Measurements from ENCODE around the gene SDF2. TPM values are rescaled to one million over a fixed set of nuclear protein-coding genes. Genes with fewer than 3 reads are reported as not detected.

SDF2 gene
- total and polyA plus RNA-seq, 9 of the 15 experiments (the other 6 are each of a cell fraction or from before 2014, with no cell fraction given) = 41.2 to 132 (median 65.6) TPM

DNA sequence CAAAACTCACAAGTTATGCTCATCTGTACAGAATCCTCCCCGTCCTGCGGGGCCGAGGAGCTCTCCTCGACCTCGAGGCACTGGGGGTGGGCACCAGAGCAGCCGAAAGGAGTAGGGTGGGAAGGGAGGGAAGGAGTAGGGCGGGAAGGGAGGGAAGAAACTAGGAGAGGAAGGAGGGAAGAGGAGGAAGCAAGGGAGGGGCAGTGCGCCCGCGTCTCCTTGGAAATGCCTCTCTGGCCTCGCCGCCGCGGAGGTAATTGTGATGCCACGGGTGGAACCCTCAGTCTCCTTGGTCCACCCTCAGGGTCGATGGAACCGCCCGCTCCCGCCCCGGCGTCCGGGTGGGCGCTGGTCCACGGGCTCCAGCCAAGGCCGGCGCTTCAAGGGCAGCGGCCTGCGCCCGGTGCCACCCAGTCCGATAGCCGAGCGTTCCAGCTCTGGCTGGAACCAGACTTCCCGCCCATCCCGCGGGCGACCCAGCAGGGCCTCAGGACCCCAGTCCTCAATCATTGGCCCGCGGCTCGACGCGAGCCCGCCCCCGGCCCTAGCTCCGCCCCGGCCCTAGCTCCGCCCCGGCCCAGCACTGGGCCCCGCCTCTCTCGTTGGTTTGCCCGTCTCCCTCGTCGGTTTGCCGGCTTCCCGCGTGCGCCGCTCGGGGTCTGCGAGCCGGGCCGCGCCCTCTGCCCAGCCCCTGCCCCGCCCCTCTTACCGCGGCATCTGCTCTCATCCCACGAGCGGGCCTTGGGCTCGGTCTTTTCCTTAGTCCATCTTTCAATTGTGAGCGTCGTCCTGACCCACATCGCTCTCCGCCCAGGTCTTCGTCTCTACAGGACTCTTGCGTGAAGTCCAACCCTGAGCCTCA, 49.4 kb upstream of the SDF2 start (continued):
- TF ChIP-seq, protein P1, sequence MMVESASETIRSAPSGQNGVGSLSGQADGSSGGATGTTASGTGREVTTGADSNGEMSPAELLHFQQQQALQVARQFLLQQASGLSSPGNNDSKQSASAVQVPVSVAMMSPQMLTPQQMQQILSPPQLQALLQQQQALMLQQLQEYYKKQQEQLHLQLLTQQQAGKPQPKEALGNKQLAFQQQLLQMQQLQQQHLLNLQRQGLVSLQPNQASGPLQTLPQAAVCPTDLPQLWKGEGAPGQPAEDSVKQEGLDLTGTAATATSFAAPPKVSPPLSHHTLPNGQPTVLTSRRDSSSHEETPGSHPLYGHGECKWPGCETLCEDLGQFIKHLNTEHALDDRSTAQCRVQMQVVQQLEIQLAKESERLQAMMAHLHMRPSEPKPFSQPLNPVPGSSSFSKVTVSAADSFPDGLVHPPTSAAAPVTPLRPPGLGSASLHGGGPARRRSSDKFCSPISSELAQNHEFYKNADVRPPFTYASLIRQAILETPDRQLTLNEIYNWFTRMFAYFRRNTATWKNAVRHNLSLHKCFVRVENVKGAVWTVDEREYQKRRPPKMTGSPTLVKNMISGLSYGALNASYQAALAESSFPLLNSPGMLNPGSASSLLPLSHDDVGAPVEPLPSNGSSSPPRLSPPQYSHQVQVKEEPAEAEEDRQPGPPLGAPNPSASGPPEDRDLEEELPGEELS (CRISPR knock-in tag; IDR thresholded peaks at IDR 0.05; ENCODE audit: borderline replicate concordance) = no peak
- TF ChIP-seq ILK (tag; IDR thresholded peaks at IDR 0.05; ENCODE audit: borderline replicate concordance, low read depth) (no peak), GATA2 (CRISPR knock-in tag; IDR thresholded peaks at IDR 0.05) (no peak), CREB5 (CRISPR knock-in tag; IDR thresholded peaks at IDR 0.05) (no peak), SMAD2 (IDR thresholded peaks at IDR 0.05; ENCODE audit: low read depth, low read length) (no peak), ZNF583 (CRISPR knock-in tag; IDR thresholded peaks at IDR 0.05) (0 out of 2 replicates have a peak, but pooled peaks have one; percentile 23), PHB2 (IDR thresholded peaks at IDR 0.05; ENCODE audit: low read depth) (no peak), DMBX1 (CRISPR knock-in tag; IDR thresholded peaks at IDR 0.05; ENCODE audit: borderline replicate concordance) (no peak), THRAP3 (IDR thresholded peaks at IDR 0.05; ENCODE audit: borderline replicate concordance) (no peak), CBFB (CRISPR knock-in tag; IDR thresholded peaks at IDR 0.05) (peak; percentile 80; the same call in 1 of the 2 replicates), TEAD1 (CRISPR knock-in tag; IDR thresholded peaks at IDR 0.05) (peak in 1 of 2 experiments; percentile 74; a peak in 1 of 4 replicates), ELF4 (CRISPR knock-in tag; IDR thresholded peaks at IDR 0.05) (0 out of 2 replicates have a peak, but pooled peaks have one; percentile 4), MLX (CRISPR knock-in tag; conservative IDR thresholded peaks at IDR 0.05) (peak in 1 of 2 experiments; percentile 72; a peak in 1 of 4 replicates), ZNF282 (CRISPR knock-in tag; IDR thresholded peaks at IDR 0.05) (no peak), ZNF175 (CRISPR knock-in tag; IDR thresholded peaks at IDR 0.05; ENCODE audit: low read depth) (0 out of 2 replicates have a peak, but pooled peaks have one; percentile 73)
- TF ChIP-seq, protein P2, sequence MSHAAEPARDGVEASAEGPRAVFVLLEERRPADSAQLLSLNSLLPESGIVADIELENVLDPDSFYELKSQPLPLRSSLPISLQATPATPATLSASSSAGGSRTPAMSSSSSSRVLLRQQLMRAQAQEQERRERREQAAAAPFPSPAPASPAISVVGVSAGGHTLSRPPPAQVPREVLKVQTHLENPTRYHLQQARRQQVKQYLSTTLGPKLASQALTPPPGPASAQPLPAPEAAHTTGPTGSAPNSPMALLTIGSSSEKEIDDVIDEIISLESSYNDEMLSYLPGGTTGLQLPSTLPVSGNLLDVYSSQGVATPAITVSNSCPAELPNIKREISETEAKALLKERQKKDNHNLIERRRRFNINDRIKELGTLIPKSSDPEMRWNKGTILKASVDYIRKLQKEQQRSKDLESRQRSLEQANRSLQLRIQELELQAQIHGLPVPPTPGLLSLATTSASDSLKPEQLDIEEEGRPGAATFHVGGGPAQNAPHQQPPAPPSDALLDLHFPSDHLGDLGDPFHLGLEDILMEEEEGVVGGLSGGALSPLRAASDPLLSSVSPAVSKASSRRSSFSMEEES (CRISPR knock-in tag; IDR thresholded peaks at IDR 0.05) = no peak
- TF ChIP-seq, protein P3, sequence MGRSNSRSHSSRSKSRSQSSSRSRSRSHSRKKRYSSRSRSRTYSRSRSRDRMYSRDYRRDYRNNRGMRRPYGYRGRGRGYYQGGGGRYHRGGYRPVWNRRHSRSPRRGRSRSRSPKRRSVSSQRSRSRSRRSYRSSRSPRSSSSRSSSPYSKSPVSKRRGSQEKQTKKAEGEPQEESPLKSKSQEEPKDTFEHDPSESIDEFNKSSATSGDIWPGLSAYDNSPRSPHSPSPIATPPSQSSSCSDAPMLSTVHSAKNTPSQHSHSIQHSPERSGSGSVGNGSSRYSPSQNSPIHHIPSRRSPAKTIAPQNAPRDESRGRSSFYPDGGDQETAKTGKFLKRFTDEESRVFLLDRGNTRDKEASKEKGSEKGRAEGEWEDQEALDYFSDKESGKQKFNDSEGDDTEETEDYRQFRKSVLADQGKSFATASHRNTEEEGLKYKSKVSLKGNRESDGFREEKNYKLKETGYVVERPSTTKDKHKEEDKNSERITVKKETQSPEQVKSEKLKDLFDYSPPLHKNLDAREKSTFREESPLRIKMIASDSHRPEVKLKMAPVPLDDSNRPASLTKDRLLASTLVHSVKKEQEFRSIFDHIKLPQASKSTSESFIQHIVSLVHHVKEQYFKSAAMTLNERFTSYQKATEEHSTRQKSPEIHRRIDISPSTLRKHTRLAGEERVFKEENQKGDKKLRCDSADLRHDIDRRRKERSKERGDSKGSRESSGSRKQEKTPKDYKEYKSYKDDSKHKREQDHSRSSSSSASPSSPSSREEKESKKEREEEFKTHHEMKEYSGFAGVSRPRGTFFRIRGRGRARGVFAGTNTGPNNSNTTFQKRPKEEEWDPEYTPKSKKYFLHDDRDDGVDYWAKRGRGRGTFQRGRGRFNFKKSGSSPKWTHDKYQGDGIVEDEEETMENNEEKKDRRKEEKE (IDR thresholded peaks at IDR 0.05; ENCODE audit: borderline replicate concordance in 1 of 2, control insufficient read depth in 1 of 2, low read depth in 2 of 2, low read length in 1 of 2) = no peak
